ENCODE data around the gene GOLGA8B.

GRCh38 chr15:34594361-34594760 is 10.9 kb upstream of the GOLGA8B start:
- no peak for TF ChIP-seq CTCF (IDR thresholded peaks at IDR 0.05)
- no peak for TF ChIP-seq POLR2A (IDR thresholded peaks at IDR 0.05)
- TF ChIP-seq POLR2AphosphoS5 (IDR thresholded peaks at IDR 0.05) = no peak

All from prostate gland (tissue), 2 donors.